HCT116 (cell line): Measurements from ENCODE around the gene SMYD3. TPM values are rescaled to one million over a fixed set of nuclear protein-coding genes. Genes with fewer than 3 reads are reported as not detected.

Experiments used
- ATAC-seq: fragments of 200-7000 bp; cut with Tn5 transposase; 2 replicates; pipeline ENCODE4 v1.9.1; 2020; ENCODE audit warnings: mild to moderate bottlenecking, moderate library complexity
- BruUV-seq: library from RNA; stranded (reverse); fragments of 400-500 nt; replicated peaks from 2 replicates; lab custom pipeline; 2021; lab: Mats Ljungman, UMichigan
- CTCF ChIA-PET: fragments of 300-600 bp; sonication (Branson Sonifier 250); formaldehyde crosslinking; loops from one replicate; lab custom pipeline; 2021; ENCODE audit warnings: antibody characterized with exemption; lab: Charles Lee
- POLR2A ChIA-PET: fragments of 300-600, 350-600 bp; sonication (Branson Sonifier 250); formaldehyde crosslinking; loops from one replicate; lab custom pipeline; 2021; ENCODE audit warnings: antibody characterized with exemption; lab: Charles Lee
- RAD21 ChIA-PET, 2 experiments: fragments of 300-600 bp; sonication (Branson Sonifier 250); formaldehyde crosslinking; loops; one replicate each; lab custom pipeline; 2023; ENCODE audit warnings: low total read pairs in 2 of 2; ENCODE audit not compliant: uncharacterized antibody in 2 of 2, unreplicated experiment in 2 of 2, low non-redundant PET in 1 of 2; lab: Charles Lee
- DNase-seq: peaks from one replicate; pipeline ENCODE4 v3.0.0-alpha.2; 2010; ENCODE audit warnings: low read depth, low spot score
- H2AFZ ChIP-seq: fragments of 200-600 bp; shearing (Covaris generic), sonication (generic); 2 replicates; pipeline ENCODE4 v1.6.1; 2017; ENCODE audit warnings: low read depth, mixed run types, mixed read lengths, antibody characterized with exemption, low read length; ENCODE audit not compliant: poor library complexity, severe bottlenecking
- H3K27ac ChIP-seq: 2 replicates; pipeline ENCODE4 v1.5.1; 2012; ENCODE audit warnings: low read depth, low read length
- H3K27me3 ChIP-seq: fragments of 200-600 bp; sonication (generic); 2 replicates; pipeline ENCODE4 v1.6.1; 2016; ENCODE audit warnings: mixed run types, low read length, mixed read lengths; ENCODE audit not compliant: insufficient read depth
- H3K36me3 ChIP-seq, 2 experiments: fragments of 200-500 bp in 1 of 2; fragments of 200-600 bp in 1 of 2; sonication (Bioruptor generic) in 1 of 2; sonication (generic) in 1 of 2; 2 replicates each; pipeline versions ENCODE4 v1.5.1 to v1.6.1; 2014 to 2016; ENCODE audit warnings: low read length in 2 of 2, inconsistent platforms in 1 of 2, mixed read lengths in 1 of 2, mixed run types in 1 of 2; ENCODE audit not compliant: insufficient read depth in 2 of 2, control insufficient read depth in 1 of 2
- H3K4me1 ChIP-seq, 2 experiments: fragments of 200-600 bp in 1 of 2; sonication (generic) in 1 of 2; 2 replicates each; pipeline versions ENCODE4 v1.5.1 to v1.6.1; 2012 to 2017; ENCODE audit warnings: low read length in 2 of 2, inconsistent platforms in 1 of 2, mild to moderate bottlenecking in 1 of 2, mixed read lengths in 1 of 2, mixed run types in 1 of 2, moderate library complexity in 1 of 2; ENCODE audit not compliant: insufficient read depth in 2 of 2, control insufficient read depth in 1 of 2
- H3K4me2 ChIP-seq: fragments of 200-600 bp; sonication (generic); 2 replicates; pipeline ENCODE4 v1.6.1; 2017; ENCODE audit warnings: mixed run types, low read length, mixed read lengths
- H3K4me3 ChIP-seq, 2 experiments: fragments of 200-600 bp in 1 of 2; sonication (generic) in 1 of 2; replicated peaks in 1 of 2; 2 replicates each; pipeline ENCODE4 v1.5.1; 2011 to 2016; ENCODE audit warnings: low read length in 2 of 2, control low read depth in 1 of 2, low read depth in 1 of 2, mild to moderate bottlenecking in 1 of 2, mixed read lengths in 1 of 2, mixed run types in 1 of 2
- H3K79me2 ChIP-seq: fragments of 200-600 bp; sonication (generic); 2 replicates; pipeline ENCODE4 v1.6.1; 2017; ENCODE audit warnings: mild to moderate bottlenecking, mixed run types, low read length, moderate library complexity, mixed read lengths; ENCODE audit not compliant: insufficient read depth
- H3K9ac ChIP-seq: fragments of 200-600 bp; sonication (generic); 2 replicates; pipeline ENCODE4 v1.6.1; 2016; ENCODE audit warnings: low read length, mixed read lengths
- H3K9me2 ChIP-seq: fragments of 200-600 bp; sonication (generic), shearing (Covaris generic); 2 replicates; pipeline ENCODE4 v1.6.1; 2017; ENCODE audit warnings: mixed run types, mild to moderate bottlenecking, moderate library complexity; ENCODE audit not compliant: insufficient read depth
- H3K9me3 ChIP-seq, 2 experiments: fragments of 200-500 bp in 1 of 2; fragments of 200-600 bp in 1 of 2; sonication (Bioruptor generic) in 1 of 2; sonication (generic) in 1 of 2; 2 replicates each; pipeline ENCODE4 v1.6.1; 2014 to 2017; ENCODE audit warnings: low read length in 2 of 2, mixed read lengths in 2 of 2, inconsistent platforms in 1 of 2, low read depth in 1 of 2, mild to moderate bottlenecking in 1 of 2, mixed run types in 1 of 2, moderate library complexity in 1 of 2; ENCODE audit not compliant: control insufficient read depth in 1 of 2, insufficient read depth in 1 of 2
- H4K20me1 ChIP-seq: fragments of 200-600 bp; sonication (generic), shearing (Covaris generic); 2 replicates; pipeline ENCODE4 v1.6.1; 2017; ENCODE audit warnings: mixed run types, mild to moderate bottlenecking, moderate library complexity; ENCODE audit not compliant: insufficient read depth
- ATF3 ChIP-seq: IDR thresholded peaks from 2 replicates; pipeline ENCODE4 v1.6.1; 2012
- CBX3 ChIP-seq: IDR thresholded peaks from 2 replicates; pipeline ENCODE4 v1.6.1; 2012; ENCODE audit warnings: low read depth
- CEBPB ChIP-seq: IDR thresholded peaks from 2 replicates; pipeline ENCODE4 v1.6.1; 2012; ENCODE audit warnings: low read depth
- CTCF ChIP-seq, 3 experiments: fragments of 200-600 bp in 1 of 3; sonication (generic) in 1 of 3; IDR thresholded peaks in 2 of 3; conservative IDR thresholded peaks in 1 of 3; 2 replicates each; pipeline ENCODE4 v1.5.1; 2012 to 2017; ENCODE audit warnings: low read depth in 2 of 3, low read length in 2 of 3, antibody characterized with exemption in 1 of 3, borderline replicate concordance in 1 of 3, control low read depth in 1 of 3, mild to moderate bottlenecking in 1 of 3, mixed read lengths in 1 of 3, mixed run types in 1 of 3, moderate library complexity in 1 of 3; ENCODE audit not compliant: insufficient read depth in 1 of 3
- EGR1 ChIP-seq: IDR thresholded peaks from 2 replicates; pipeline ENCODE4 v1.6.1; 2012; ENCODE audit warnings: low read depth
- EZH2 ChIP-seq: fragments of 200-600 bp; sonication (generic); IDR thresholded peaks from 2 replicates; pipeline ENCODE4 v1.6.1; 2017; ENCODE audit warnings: antibody characterized with exemption, mixed run types
- FOSL1 ChIP-seq: IDR thresholded peaks from 2 replicates; pipeline ENCODE4 v1.6.1; 2012; ENCODE audit warnings: low read depth
- JUND ChIP-seq: IDR thresholded peaks from 2 replicates; pipeline ENCODE4 v1.6.1; 2012
- MAX ChIP-seq: IDR thresholded peaks from 2 replicates; pipeline ENCODE4 v1.6.1; 2012
- POLR2A ChIP-seq: IDR thresholded peaks from 2 replicates; pipeline ENCODE4 v1.7.0; 2011; ENCODE audit warnings: borderline replicate concordance; ENCODE audit not compliant: insufficient read depth, insufficient read length; ENCODE audit errors: extremely low read depth
- POLR2AphosphoS5 ChIP-seq: IDR thresholded peaks from 2 replicates; pipeline ENCODE4 v1.6.1; 2011; ENCODE audit warnings: mild to moderate bottlenecking, low read depth, low read length, moderate library complexity
- RAD21 ChIP-seq: IDR thresholded peaks from 2 replicates; pipeline ENCODE4 v1.6.1; 2012; ENCODE audit warnings: low read depth, mild to moderate bottlenecking
- REST ChIP-seq: IDR thresholded peaks from 2 replicates; pipeline ENCODE4 v1.6.1; 2012; ENCODE audit warnings: low read depth
- SIN3A ChIP-seq: IDR thresholded peaks from 2 replicates; pipeline ENCODE4 v1.6.1; 2012; ENCODE audit warnings: low read depth
- SP1 ChIP-seq: IDR thresholded peaks from 2 replicates; pipeline ENCODE4 v1.6.1; 2012; ENCODE audit warnings: low read depth
- SRF ChIP-seq: IDR thresholded peaks from 2 replicates; pipeline ENCODE4 v1.6.1; 2012; ENCODE audit warnings: low read depth
- TCF7L2 ChIP-seq: IDR thresholded peaks from 2 replicates; pipeline ENCODE4 v1.7.0; 2011; ENCODE audit warnings: borderline replicate concordance, inconsistent platforms; ENCODE audit not compliant: insufficient read depth, insufficient read length; ENCODE audit errors: extremely low read depth
- ZBTB33 ChIP-seq: IDR thresholded peaks from 2 replicates; pipeline ENCODE4 v1.6.1; 2011; ENCODE audit warnings: mild to moderate bottlenecking, low read length, moderate library complexity; ENCODE audit not compliant: insufficient replicate concordance; ENCODE audit errors: extremely low read depth
- ZFX ChIP-seq: fragments of 450-650 bp; IDR thresholded peaks from 2 replicates; pipeline ENCODE4 v1.6.1; 2017
- ZNF274 ChIP-seq: fragments of 200-500 bp; sonication (Bioruptor generic); IDR thresholded peaks from 2 replicates; pipeline ENCODE4 v1.6.1; 2014; ENCODE audit warnings: mild to moderate bottlenecking, low read depth, low read length, inconsistent platforms
- intact Hi-C: fragments of 100-400 bp; cut with micrococcal nuclease; formaldehyde crosslinking; loops from 2 replicates; pipeline ENCODE4 v1.10.0; 2022
- total RNA-seq: library from RNA; stranded (reverse); gene quantifications from one replicate; pipeline ENCODE4 v1.2.1, GENCODE V29; 2021; ENCODE audit not compliant: unreplicated experiment

SMYD3 gene
- total RNA-seq, 1 experiment from 2014 or later = 33.6 TPM

- H3K79me2 ChIP-seq = no peaks in the 10 kb centered on the region
- H3K4me1 ChIP-seq = peaks cover 0 to 4% of the 10 kb centered on the region in 2 experiments; a peak in 1 of 4 replicates
- H2AFZ ChIP-seq = no peak overlapping the region
- H3K4me3 ChIP-seq = no peak overlapping the region
- no peak overlapping the region for H3K27ac ChIP-seq
- no peak overlapping the region for H3K9ac ChIP-seq
- POLR2A ChIA-PET = no interaction called here
- intact Hi-C loops = no loop called here
- RAD21 ChIA-PET = no interaction called here
- H4K20me1 ChIP-seq = no peaks in the 10 kb centered on the region
- H3K27me3 ChIP-seq = no peaks in the 10 kb centered on the region
- TF ChIP-seq ZBTB33 (no peak), CEBPB (no peak), ZNF274 (no peak), POLR2A (no peak), EZH2 (no peak), CTCF (IDR thresholded peaks at IDR 0.05 in 2 of 3, conservative IDR thresholded peaks at IDR 0.05 in 1 of 3; ENCODE audit: borderline replicate concordance in 1 of 3, insufficient read depth in 1 of 3, low read depth in 2 of 3, low read length in 2 of 3) (no peak), MAX (no peak), ATF3 (no peak), CBX3 (no peak), RAD21 (no peak), REST (no peak), TCF7L2 (no peak), JUND (no peak), SRF (no peak), SIN3A (no peak), ZFX (no peak), SP1 (no peak), POLR2AphosphoS5 (no peak), FOSL1 (no peak), EGR1 (no peak)
- no peak overlapping the region for H3K4me2 ChIP-seq
- no peaks in the 10 kb centered on the region for H3K9me2 ChIP-seq
- ATAC-seq = no peak
- CTCF ChIA-PET = no interaction called here
- no peaks in the 10 kb centered on the region for H3K9me3 ChIP-seq
- no peak for DNase-seq
- H3K36me3 ChIP-seq = no peaks in the 10 kb centered on the region
- no TSS peak for BruUV-seq
Observed at GRCh38 chr1:246470585-246470984, 36.5 kb downstream of the SMYD3 start.
